ENCODE measurements around the gene PABPN1L. TPM values are rescaled to one million over a fixed set of nuclear protein-coding genes. Genes with fewer than 3 reads are reported as not detected.
A peak's percentile ranks its signal among the peaks of the same experiment; 100 is the strongest.

The PABPN1L gene
- total and polyA plus RNA-seq, 2 of the 8 experiments (the other 6 are each of a cell fraction or from before 2014, with no cell fraction given), result not detected

DNA sequence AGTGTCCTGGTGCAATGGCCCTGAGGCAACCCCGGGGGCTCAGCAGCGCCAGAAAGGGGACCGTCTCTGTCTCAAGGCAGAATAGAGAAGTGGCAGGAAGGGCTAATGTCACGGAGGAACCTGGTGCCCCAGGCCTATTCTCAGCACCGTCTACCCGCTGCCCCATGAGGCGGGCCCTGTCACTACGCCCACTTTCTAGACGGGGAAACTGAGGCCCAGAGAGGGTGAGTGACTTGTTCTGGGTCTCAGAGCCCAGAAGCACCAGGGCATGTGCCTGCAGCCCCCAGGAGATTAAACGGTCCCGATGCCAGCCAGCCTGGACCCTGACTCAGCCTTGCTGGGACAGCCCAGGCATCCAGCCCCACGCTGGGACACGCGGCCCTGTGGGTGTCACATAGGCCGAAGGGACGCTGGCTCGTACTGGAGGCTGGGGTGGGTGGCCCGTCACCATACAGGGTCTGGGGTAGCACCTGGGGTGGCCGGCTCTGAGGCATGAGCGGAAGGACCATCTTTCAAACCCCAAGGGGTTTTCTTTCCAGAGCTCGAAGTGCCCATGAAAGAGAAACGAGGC lies 40.2 kb upstream of the PABPN1L start:
- Histone ChIP-seq H3K9ac (replicated peaks in 1 of 4; ENCODE audit: extremely low read depth in 1 of 4, low read depth in 3 of 4, low read length in 3 of 4) (no peak overlapping the region), H4K20me1 (replicated peaks in 1 of 2; ENCODE audit: control insufficient read depth in 1 of 2, insufficient read depth in 2 of 2, low read length in 2 of 2) (peaks cover 0 to 4% of the 10 kb centered on the region in 2 experiments), H2BK12ac (ENCODE audit: low read depth, low read length) (no peak overlapping the region), H3K4me3 (ENCODE audit: extremely low read depth in 1 of 4, insufficient read depth in 2 of 4, low read depth in 3 of 4, low read length in 4 of 4) (no peak overlapping the region), H3K9me3 (ENCODE audit: insufficient read depth in 2 of 2, low read depth in 1 of 2, low read length in 1 of 2) (no peaks in the 10 kb centered on the region), H3K4me2 (ENCODE audit: insufficient read depth in 1 of 2, low read depth in 2 of 2, low read length in 2 of 2) (no peak overlapping the region), H2BK120ac (replicated peaks; ENCODE audit: low read depth, low read length) (no peak overlapping the region), H2BK5ac (ENCODE audit: low read depth, low read length) (no peak overlapping the region), H3K14ac (ENCODE audit: insufficient read length) (no peak overlapping the region), H4K5ac (ENCODE audit: insufficient read length, low read depth, low read length) (no peak overlapping the region), H2BK15ac (ENCODE audit: low read length) (no peak overlapping the region), H4K91ac (replicated peaks; ENCODE audit: insufficient read length, low read length) (no peak overlapping the region), H3K23ac (ENCODE audit: insufficient read length) (no peak overlapping the region), H3K56ac (replicated peaks; ENCODE audit: insufficient read length, low read depth, low read length) (no peak overlapping the region), H3K18ac (ENCODE audit: extremely low read depth, low read length) (no peak overlapping the region), H2BK20ac (ENCODE audit: low read length) (no peak overlapping the region), H3K79me2 (ENCODE audit: control insufficient read depth in 1 of 2, insufficient read depth in 2 of 2, low read length in 2 of 2) (no peaks in the 10 kb centered on the region), H3K4ac (replicated peaks; ENCODE audit: insufficient read length, low read depth, low read length) (no peak overlapping the region), H3K27ac (ENCODE audit: low read depth, low read length) (no peak overlapping the region), H3K36me3 (ENCODE audit: control insufficient read depth in 2 of 4, insufficient read depth in 4 of 4, low read length in 3 of 4) (no peaks in the 10 kb centered on the region), H3K27me3 (replicated peaks in 1 of 4; ENCODE audit: control insufficient read depth in 3 of 4, extremely low read depth in 1 of 4, insufficient read depth in 3 of 4, low read length in 3 of 4) (no peaks in the 10 kb centered on the region), H4K8ac (ENCODE audit: extremely low read depth, insufficient read depth, low read length) (no peak overlapping the region; the same call in 1 of the 2 replicates), H3K23me2 (ENCODE audit: low read depth, low read length) (no peaks in the 10 kb centered on the region), H2AFZ (ENCODE audit: low read length) (no peak overlapping the region), H2AK5ac (ENCODE audit: low read depth, low read length) (no peak overlapping the region), H3K79me1 (ENCODE audit: low read depth, low read length) (no peaks in the 10 kb centered on the region), H3K4me1 (replicated peaks in 1 of 4; ENCODE audit: control insufficient read depth in 3 of 4, insufficient read depth in 4 of 4, low read length in 3 of 4) (peaks cover 0 to 8% (median 4%) of the 10 kb centered on the region in 4 experiments; a peak in 3 of 7 replicates)
- DNase-seq (ENCODE audit: low read depth in 1 of 2, low spot score in 2 of 2), result no peak
- FAIRE-seq, result no peak
- CTCF ChIA-PET (ENCODE audit: partially characterized antibody), result interaction anchor here (0.6 to 1.4 kb wide), 3 partner anchors 49 to 226 kb away, joined by 3 read pairs; no protein-coding TSS in a partner anchor
- 91% methylated on average over 16 of the region's 22 CpGs; no CpG with 5 or more reads in 1 of the 2 experiments for WGBS, 2 experiments (ENCODE audit: extremely low coverage in 1 of 2, insufficient coverage in 1 of 2, insufficient read length in 1 of 2, insufficient replicate concordance in 2 of 2, low coverage in 1 of 2, low lambda C conversion rate in 2 of 2, missing lambda C conversion rate in 1 of 2)
- POLR2A ChIA-PET (ENCODE audit: partially characterized antibody), result interaction anchor here (0.9 kb wide), 1 partner anchor 8 kb away, joined by 4 read pairs; no protein-coding TSS in a partner anchor
- TF ChIP-seq, protein P1, sequence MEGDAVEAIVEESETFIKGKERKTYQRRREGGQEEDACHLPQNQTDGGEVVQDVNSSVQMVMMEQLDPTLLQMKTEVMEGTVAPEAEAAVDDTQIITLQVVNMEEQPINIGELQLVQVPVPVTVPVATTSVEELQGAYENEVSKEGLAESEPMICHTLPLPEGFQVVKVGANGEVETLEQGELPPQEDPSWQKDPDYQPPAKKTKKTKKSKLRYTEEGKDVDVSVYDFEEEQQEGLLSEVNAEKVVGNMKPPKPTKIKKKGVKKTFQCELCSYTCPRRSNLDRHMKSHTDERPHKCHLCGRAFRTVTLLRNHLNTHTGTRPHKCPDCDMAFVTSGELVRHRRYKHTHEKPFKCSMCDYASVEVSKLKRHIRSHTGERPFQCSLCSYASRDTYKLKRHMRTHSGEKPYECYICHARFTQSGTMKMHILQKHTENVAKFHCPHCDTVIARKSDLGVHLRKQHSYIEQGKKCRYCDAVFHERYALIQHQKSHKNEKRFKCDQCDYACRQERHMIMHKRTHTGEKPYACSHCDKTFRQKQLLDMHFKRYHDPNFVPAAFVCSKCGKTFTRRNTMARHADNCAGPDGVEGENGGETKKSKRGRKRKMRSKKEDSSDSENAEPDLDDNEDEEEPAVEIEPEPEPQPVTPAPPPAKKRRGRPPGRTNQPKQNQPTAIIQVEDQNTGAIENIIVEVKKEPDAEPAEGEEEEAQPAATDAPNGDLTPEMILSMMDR (IDR thresholded peaks at IDR 0.05; ENCODE audit: control extremely low read depth in 1 of 3, insufficient read depth in 1 of 3, low read depth in 1 of 3, low read length in 3 of 3), result peak in 2 of 3 experiments; percentile 7; a peak in 2 of 4 replicates
- TF ChIP-seq RAD21 (IDR thresholded peaks at IDR 0.05 in 1 of 2, conservative IDR thresholded peaks at IDR 0.05 in 1 of 2; ENCODE audit: low read depth in 2 of 2, low read length in 2 of 2) (peak in 1 of 2 experiments; percentile 25; a peak in 1 of 4 replicates), POU5F1 (IDR thresholded peaks at IDR 0.05; ENCODE audit: low read depth, low read length) (no peak)

Data from H1 (cell line).